Heart left ventricle (tissue), 16 donors: ENCODE results near the gene ISOC1. TPM values are rescaled to one million over a fixed set of nuclear protein-coding genes. Genes with fewer than 3 reads are reported as not detected.

Experiments used
- ATAC-seq, 4 donors: fragments of 200-7000 bp; cut with Tn5 transposase; one replicate each; pipeline ENCODE4 v1.9.1; 2020 to 2022; ENCODE audit warnings: moderate library complexity in 4 of 4, mild to moderate bottlenecking in 3 of 4, moderate number of reproducible peaks in 1 of 4
- DNase-seq, 5 donors: peaks; one replicate each; pipeline ENCODE4 v3.0.0-alpha.2; 2020
- H3K27ac ChIP-seq, 12 donors: fragments of 200-600 bp; sonication (generic) in 4 of 12; one replicate each; pipeline versions ENCODE4 v1.5.0 to v1.8.0; 2016 to 2022; ENCODE audit warnings: mild to moderate bottlenecking in 2 of 12
- H3K27me3 ChIP-seq, 9 donors: fragments of 200-600 bp; sonication (generic) in 2 of 9; one replicate each; pipeline versions ENCODE4 v1.5.1 to v1.8.0; 2016 to 2022; ENCODE audit warnings: mild to moderate bottlenecking in 3 of 9
- H3K36me3 ChIP-seq, 9 donors: fragments of 200-600 bp; sonication (generic) in 2 of 9; one replicate each; pipeline versions ENCODE4 v1.5.0 to v1.8.0; 2018 to 2022; ENCODE audit warnings: mild to moderate bottlenecking in 2 of 9
- H3K4me1 ChIP-seq, 12 donors: fragments of 200-600 bp; sonication (generic) in 4 of 12; one replicate each; pipeline versions ENCODE4 v1.5.0 to v1.8.0; 2016 to 2022; ENCODE audit warnings: mild to moderate bottlenecking in 3 of 12
- H3K4me3 ChIP-seq, 12 donors: fragments of 200-600 bp; sonication (generic) in 4 of 12; one replicate each; pipeline versions ENCODE4 v1.5.0 to v1.8.0; 2017 to 2022; ENCODE audit warnings: mild to moderate bottlenecking in 9 of 12, moderate library complexity in 4 of 12
- H3K9me3 ChIP-seq, 12 donors: fragments of 200-600 bp; sonication (generic) in 4 of 12; one replicate each; pipeline versions ENCODE4 v1.5.0 to v1.8.0; 2016 to 2022; ENCODE audit warnings: mild to moderate bottlenecking in 1 of 12
- CTCF ChIP-seq, 12 donors: fragments of 200-600 bp; sonication (generic) in 4 of 12; IDR thresholded peaks; one replicate each; pipeline versions ENCODE4 v1.5.0 to v1.8.0; 2018 to 2022; ENCODE audit warnings: antibody characterized with exemption in 12 of 12, mild to moderate bottlenecking in 5 of 12
- POLR2A ChIP-seq, 2 donors: fragments of 450-650 bp; IDR thresholded peaks; one replicate each; pipeline ENCODE4 v1.6.1; 2017; ENCODE audit warnings: antibody characterized with exemption in 2 of 2, mild to moderate bottlenecking in 2 of 2, moderate library complexity in 2 of 2
- WGBS, 4 donors: extraction: QIAGEN DNeasy Blood & Tissue Kit in 2 of 4; methylation state at CpG; one replicate each; pipeline versions ENCODE4 v1.1.5 to v1.1.7; 2013 to 2018; 5-methylcytosine and 5-hydroxymethylcytosine counted together
- intact Hi-C, 10 donors: fragments of 100-400 bp; cut with DNase I; formaldehyde crosslinking; loops; one replicate each; pipeline versions ENCODE4 v1.11.1 to v1.14.2; 2022
- polyA plus RNA-seq, 2 donors: library from polyadenylated mRNA; stranded (reverse); fragments of 200-250 nt; gene quantifications; one replicate each; pipeline ENCODE4 v1.2.3, GENCODE V29; 2013
- total RNA-seq, 9 donors: library from RNA; depleted of rRNA in 2 of 9; stranded (reverse); fragments of >200 nt in 2 of 9; fragmentation: NEBNext Ultra II Directional in 3 of 9; extraction: Animal tissue kit (Norgen Biotek cat#: 25700) in 3 of 9; gene quantifications; one replicate each; pipeline versions ENCODE4 v1.1.0 to v1.2.4, GENCODE V29; 2016 to 2023
- donor health status: ischemic (EF 13 %, LVEDD 7.1; RV severe dilation, severe dysfunction).
- donor health status: healthy with polysubstance abuse.
- donor health status: DM: no; HTN: yes; CAD: no.
- donor health status: DM: no; HTN: no; CAD: no.
- donor health status: ischemic (EF 25% LVEDD 6.9; RV normal size, moderate dysfunction).
- donor health status: ischemic (EF 25% LVEDD 5.7; RV mildly dilated, moderate dysfunction).
- donor health status: healthy.
- donor health status: DM: yes; HTN: yes; CAD: no.
- donor health status: ischemic (EF 35%, LVEDD 5.7; RV mildly dilated, moderate dysfunction).
- donor health status: nonischemic (EF 11% LVEDD 7.7; RV severe dilation, severe dysfunction).
- donor health status: DM: yes; HTN: yes; CAD: no.
- donor health status: PGD.
- donor health status: ischemic (EF 29% LVEDD 5.4; RV normal size, mild dysfunction).
- donor health status: nonischemic (EF 23%, LVEDD 6.1; RV moderate dilation, normal function).

The ISOC1 gene
- total and polyA plus RNA-seq, 11 donors: 42.3 to 98.6 (median 72.7) TPM

DNA sequence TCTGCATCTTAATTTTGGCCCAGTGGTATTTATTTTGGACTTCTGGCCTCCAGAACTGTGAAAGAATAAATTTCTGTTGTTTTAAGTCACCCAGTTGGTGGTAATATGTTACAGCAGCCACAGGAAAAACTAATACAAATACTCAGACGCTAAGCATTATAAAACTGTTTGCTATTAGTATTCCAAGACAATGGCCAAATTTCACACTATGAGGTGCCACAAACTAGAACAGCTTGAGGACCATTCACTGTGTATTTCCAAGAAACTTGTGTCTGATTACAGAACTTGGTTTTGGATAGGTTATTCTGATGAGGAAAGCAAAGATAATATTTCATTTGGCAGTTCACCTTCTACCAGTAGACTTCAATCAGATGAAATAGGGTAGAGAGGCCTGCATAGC is 16.3 kb upstream of the ISOC1 start:
- intact Hi-C loops: no loop called here
- ATAC-seq (no peak), DNase-seq (no peak)
- TF ChIP-seq CTCF (IDR thresholded peaks at IDR 0.05) (no peak), POLR2A (IDR thresholded peaks at IDR 0.05) (no peak)
- H3K36me3 ChIP-seq: no peaks in the 10 kb centered on the region
- H3K4me3 ChIP-seq: no peak overlapping the region
- H3K9me3 ChIP-seq: no peaks in the 10 kb centered on the region
- 46 to 70% (median 63%) methylated on average over 1 of the region's 1 CpG for WGBS, 4 donors
- no peaks in the 10 kb centered on the region for H3K27me3 ChIP-seq
- no peak overlapping the region for H3K27ac ChIP-seq
- peaks cover 0 to 5% (median 0%) of the 10 kb centered on the region in 12 donors for H3K4me1 ChIP-seq

DNA sequence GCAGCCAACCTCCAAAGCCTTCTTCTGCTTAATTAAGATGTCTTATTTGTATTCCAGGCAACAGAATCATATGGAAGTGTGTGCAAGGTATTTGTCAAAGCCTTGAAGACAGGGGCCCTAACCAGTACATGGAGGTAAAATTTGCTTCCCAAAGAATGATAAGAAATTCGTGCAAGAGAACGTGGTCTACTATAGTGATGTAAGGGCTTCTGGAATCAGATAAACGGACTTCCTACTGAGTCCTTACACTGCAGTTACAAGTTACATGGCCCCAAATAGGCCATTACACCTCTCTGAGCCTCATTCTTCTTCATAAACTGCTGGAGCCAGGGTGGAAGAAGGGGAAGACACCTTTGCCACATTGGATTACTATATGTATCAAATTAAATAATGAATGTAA is 15.9 kb upstream of the ISOC1 start:
- DNase-seq: no peak
- TF ChIP-seq CTCF (IDR thresholded peaks at IDR 0.05): no peak
- no peak for TF ChIP-seq POLR2A (IDR thresholded peaks at IDR 0.05)
- Histone ChIP-seq H3K36me3 (no peaks in the 10 kb centered on the region), H3K27me3 (no peaks in the 10 kb centered on the region), H3K27ac (no peak overlapping the region), H3K4me3 (no peak overlapping the region), H3K9me3 (no peaks in the 10 kb centered on the region), H3K4me1 (peaks cover 0 to 5% (median 0%) of the 10 kb centered on the region in 12 donors)
- ATAC-seq: no peak
- intact Hi-C loops: no loop called here
- 53 to 72% (median 61%) methylated on average over 3 of the region's 3 CpGs for WGBS, 4 donors

DNA sequence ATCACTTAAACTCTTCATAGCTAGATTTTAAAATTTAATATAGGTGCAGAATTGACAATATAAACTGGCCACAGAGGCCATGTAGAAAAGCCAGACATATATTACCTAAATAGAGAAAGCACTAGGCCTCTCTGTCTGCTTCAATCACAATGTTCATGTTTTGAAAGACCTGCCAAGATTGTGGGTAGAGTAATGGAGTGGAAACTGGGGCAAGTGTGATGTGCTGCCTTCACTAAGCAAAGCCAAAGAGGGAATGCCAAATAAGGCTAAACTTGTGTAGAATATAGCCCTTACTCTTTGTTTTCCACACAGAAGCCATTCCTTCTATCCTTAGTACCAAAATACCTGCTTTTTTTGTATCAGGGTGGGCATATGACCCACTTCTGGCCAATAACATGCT is 15.1 kb upstream of the ISOC1 start:
- DNase-seq (no peak), ATAC-seq (peak in 1 of 4 donors; percentile 62)
- Histone ChIP-seq H3K27me3 (no peaks in the 10 kb centered on the region), H3K4me3 (no peak overlapping the region), H3K9me3 (no peaks in the 10 kb centered on the region), H3K36me3 (no peaks in the 10 kb centered on the region), H3K27ac (no peak overlapping the region), H3K4me1 (peaks cover 0 to 5% (median 0%) of the 10 kb centered on the region in 12 donors)
- TF ChIP-seq POLR2A (IDR thresholded peaks at IDR 0.05) (no peak), CTCF (IDR thresholded peaks at IDR 0.05) (no peak)
- intact Hi-C loops: no loop called here

DNA sequence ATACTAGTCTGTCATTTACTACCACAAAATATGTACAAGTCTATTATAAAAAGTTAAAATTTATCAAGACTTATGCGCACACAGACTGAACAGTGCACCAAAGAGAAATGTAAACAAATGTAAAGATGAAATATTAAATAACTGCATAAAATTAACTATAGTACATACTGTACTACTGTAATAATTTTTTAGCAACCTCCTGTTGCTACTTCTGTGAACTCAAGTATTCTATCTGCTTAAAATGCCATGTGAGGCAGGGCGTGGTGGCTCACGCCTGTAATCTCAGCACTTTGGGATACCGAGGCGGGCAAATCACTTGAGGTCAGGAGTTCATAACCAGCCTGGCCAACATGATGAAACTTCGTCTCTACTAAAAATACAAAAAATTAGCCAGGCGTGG is 13.8 kb upstream of the ISOC1 start:
- H3K27ac ChIP-seq: no peak overlapping the region
- no peak overlapping the region for H3K4me3 ChIP-seq
- WGBS, 4 donors: 81 to 90% (median 86%) methylated on average over 7 of the region's 7 CpGs
- intact Hi-C loops: no loop called here
- no peaks in the 10 kb centered on the region for H3K27me3 ChIP-seq
- H3K4me1 ChIP-seq: peaks cover 0 to 5% (median 0%) of the 10 kb centered on the region in 12 donors
- ATAC-seq: no peak
- TF ChIP-seq POLR2A (IDR thresholded peaks at IDR 0.05) (no peak), CTCF (IDR thresholded peaks at IDR 0.05) (no peak)
- H3K36me3 ChIP-seq: no peaks in the 10 kb centered on the region
- no peak for DNase-seq
- no peaks in the 10 kb centered on the region for H3K9me3 ChIP-seq
